RPMI7951 (cell line): Measurements from ENCODE around the gene RUNX2. TPM values are rescaled to one million over a fixed set of nuclear protein-coding genes. Genes with fewer than 3 reads are reported as not detected.

Experiments used
- DNase-seq: peaks from one replicate; pipeline ENCODE4 v3.0.0-alpha.2; 2012; ENCODE audit warnings: low read depth
- total RNA-seq: library from RNA; depleted of rRNA; stranded (reverse); fragments of >200 nt; shearing (Covaris generic); gene quantifications from 2 replicates; pipeline ENCODE4 v1.2.3, GENCODE V29; 2014; rRNA removed

RUNX2 gene
- total RNA-seq, 1 experiment from 2014 or later: 18.9 TPM

DNA sequence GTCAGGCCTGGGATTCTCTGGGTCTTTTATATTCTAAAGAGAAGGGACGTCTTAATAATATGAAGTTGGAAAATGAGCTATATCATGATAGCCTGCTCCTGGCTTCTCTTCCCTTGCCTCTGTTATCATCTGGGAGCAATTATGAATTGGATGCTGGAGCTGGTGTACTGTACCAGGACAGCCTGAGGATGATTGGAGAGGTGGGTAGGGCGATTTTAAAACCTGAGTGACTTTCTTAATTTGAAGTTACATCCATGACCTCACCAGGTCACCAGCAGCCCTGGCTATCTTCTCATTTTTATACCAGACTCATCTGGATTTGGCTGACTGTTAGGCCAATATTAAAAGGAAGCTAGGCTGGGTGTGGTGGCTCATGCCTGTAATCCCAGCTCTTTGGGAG is 369.9 kb downstream of the RUNX2 start:
- peak; percentile 97 for DNase-seq

DNA sequence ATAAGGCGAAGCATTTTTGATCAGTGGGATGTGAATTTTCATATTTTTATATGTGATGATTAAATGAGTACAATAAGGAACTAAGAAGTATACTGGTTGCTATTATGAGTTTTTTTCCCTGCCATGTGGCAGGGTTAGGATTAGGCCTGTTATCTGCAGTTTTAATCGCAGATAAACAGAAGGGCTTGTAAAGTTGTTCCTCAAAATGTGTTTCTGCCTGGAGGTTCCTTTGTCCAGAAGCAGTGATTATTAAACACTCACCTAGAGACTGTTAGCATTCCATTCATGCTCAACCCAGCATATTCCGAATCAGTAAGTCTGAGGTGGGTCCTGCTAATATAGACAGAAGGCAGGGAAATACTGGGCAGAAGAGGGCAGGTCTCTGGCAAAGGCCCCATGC is 371.5 kb downstream of the RUNX2 start:
- no peak for DNase-seq

DNA sequence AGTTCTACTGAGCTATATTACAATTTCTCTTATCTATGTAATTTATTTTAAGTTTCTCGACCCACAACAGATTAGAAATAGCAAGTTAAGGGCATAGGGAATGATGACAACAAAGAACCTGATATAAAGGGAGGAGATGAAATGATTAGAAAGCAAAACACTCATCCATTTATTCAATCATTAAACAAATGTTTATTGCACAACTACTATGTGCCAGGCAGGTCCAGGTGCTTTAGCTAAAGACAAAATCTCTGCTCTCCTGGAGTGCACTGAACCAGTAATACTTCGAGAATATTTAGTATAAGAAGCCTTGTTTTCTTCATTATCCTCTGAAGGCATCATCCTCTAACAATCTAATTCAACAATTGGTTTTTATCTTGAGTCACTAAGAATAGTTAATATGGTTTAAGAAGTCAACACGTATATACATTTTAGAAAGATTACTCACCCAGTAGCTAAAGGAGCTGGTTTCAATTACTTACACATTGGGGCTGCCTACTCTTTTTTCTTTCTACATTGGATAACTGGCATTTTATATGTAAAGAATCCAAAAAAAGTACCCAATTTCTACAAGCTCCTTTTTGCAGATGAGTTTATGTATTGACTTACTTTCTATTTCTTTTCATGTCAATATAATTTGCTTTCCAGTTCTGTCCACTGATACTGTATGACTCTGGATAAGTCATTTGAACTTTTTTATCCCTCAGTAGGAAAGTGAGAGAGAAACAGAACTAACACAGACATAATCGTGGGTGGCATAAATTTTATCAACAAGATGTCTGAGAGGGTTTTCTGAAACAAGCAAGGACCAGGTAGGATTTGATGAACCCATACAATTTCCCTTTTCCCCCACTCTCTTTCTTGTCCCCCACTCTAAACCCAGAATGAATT is 375.0 kb downstream of the RUNX2 start:
- peak; percentile 73 for DNase-seq

DNA sequence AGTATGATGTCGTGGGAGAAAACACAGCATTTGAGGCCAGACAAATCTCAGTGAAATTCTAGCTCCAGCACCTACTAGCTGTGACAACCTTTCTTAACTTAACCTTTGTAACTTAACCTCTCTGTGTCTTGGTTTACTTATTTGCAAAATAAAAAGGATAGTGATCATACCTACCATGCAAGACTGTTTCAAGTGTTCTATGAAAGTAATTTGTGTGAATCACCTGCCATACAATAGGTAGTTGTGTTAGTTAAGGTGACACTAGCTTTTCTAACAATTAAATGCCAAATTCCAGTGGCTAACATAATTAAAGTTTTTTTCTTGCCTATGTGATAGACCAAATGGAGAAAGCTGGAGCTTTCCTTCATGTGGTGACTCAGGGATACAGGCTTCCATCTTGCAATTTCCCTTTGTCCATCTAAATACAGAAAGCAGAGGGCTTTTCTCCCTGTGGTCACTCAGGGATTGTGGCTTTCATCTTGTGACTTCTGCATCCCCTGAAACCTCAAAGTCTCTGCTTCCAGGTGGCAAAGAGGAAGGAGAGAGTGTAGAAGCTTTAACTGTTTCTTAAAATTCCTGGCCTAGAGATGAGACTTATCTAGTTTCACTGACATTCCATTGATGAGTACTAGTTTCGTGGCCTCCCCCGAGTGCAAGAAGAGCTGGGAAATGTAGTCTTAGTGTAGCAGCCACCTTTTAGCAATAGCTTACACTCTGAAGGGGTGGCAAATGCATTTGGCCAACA is 376.1 kb downstream of the RUNX2 start:
- DNase-seq: peak; percentile 60

DNA sequence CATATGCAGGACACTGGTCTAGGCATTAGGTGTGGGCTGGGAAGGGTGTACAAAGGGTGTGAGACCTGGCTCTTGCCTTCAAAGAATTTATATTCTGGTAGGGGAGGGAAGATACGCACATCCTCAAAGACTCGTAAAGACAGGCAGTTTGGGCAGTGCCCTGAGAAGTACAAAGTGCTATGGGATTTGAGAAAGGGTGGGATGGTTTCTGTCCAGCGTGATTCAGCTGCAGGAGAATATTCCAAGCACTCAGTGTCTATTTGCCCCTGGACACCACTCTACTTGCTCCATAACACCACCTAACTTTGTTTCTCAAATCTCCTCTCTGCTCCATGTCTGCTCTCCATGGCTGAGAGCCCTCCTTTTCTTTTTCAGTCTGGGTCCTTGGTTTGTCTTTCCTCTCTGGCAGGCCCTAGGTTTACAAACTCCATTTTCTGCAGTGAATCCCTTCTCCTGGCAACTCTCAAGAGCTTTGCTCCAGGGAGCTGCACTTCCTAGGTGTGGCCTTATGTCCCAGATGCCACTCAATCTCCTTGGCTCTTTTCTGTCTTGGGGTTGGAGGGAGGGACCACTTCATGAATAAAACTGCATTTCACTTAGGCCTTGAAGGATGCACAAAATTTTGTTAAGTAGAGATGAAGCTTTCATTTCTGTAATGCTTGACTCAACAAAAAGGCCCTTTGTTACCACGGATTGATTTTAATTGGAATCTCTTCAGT is 377.2 kb downstream of the RUNX2 start:
- no peak for DNase-seq

DNA sequence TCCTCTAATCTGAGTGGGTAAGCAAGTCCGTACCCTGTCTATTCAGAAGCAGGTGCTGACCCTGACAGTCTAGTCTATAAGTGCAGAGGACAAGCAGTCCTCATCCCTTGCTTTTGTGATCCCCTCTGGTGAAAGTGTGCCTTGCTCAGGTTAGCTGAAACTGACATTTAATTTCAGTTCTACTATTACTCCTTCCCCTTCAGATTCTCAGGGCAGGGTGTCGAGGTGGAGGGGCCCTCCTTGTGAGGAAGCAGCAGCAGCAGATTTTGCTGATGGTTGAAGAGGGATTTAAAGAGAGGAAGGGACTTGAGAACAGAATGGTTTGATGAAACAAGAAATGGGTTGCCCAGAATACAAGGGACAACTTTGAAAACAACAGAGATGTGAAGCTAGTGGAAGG is 378.2 kb downstream of the RUNX2 start:
- no peak for DNase-seq

DNA sequence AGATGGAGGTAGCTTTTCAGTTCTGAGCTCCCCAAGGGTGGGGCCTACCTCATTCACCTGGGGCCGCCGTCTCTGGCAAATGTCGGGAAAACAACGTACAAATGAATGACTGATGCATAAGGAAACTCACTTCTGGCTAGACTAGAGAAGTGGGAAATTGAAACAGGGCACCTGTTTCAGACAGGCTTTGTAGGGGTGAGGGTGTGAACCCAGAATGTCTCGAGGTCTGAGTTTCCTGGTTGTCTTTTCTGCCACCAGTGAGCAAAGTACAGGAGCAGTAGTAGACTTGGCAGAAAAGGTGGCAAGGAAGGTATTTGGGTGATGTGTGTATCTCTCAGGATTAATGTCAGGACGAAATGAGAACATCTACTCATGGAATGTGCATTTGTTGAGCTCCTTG is 379.0 kb downstream of the RUNX2 start:
- no peak for DNase-seq

DNA sequence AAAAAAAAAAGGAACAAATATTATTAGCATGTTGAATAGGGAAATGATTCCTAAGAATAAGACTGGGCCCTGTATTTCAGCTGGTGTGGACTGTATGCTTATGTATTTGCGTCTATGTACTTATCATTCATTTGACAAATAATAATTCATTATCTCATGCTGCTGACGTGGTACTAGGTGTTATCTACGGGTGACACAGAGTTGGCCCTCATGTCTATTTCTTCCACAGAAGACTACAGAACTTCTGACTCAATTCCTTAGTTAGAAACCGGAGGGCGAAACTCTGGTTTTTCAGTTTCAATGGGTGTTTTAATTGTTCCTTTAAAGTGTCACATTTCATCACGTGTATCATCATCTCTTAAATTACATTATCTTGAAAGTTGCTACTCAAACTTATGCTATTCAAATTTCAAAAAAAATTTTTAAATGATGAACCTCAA is 381.7 kb downstream of the RUNX2 start:
- DNase-seq: no peak

DNA sequence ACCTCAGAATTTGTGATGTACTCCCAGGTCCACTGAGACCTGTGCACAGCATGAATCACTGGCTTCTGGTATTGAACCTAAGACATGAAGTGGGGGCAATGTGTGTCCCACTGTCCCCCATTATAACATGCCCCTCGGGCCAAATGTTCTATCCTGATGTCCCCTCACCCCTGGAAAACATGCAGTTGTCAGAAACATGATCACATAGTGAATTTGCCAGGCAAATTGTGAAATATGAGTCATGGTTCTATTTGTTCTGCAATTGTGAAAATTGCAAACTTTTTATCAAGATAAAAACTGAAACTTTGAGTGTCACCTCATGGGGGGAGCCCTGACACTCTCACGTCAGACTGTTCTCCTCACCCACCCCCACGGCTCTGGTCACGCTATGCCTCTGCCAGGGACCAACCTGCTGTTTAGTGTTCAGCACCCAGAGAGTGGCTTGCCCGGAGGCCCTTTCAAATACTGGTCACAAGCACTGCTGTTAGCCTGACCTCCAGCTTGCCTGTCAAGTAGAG is 382.2 kb downstream of the RUNX2 start:
- peak; percentile 94 for DNase-seq

DNA sequence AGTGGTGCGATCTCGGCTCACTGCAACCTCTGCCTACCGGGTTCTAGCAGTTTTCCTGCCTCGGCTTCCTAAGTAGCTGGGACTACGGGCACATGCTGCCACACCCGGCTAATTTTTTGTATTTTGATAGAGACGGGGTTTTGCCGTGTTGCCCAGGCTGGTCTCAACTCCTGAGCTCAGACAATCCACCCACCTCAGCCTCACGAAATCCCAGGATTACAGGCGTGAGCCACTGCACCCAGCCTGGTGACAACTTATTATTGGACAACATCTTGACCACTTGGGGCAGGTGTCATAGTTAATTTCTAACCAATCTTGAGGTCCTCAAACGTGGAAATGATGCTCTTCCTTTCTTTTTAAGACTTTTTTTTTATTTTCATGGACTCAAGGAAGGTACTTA is 383.9 kb downstream of the RUNX2 start:
- DNase-seq: no peak

DNA sequence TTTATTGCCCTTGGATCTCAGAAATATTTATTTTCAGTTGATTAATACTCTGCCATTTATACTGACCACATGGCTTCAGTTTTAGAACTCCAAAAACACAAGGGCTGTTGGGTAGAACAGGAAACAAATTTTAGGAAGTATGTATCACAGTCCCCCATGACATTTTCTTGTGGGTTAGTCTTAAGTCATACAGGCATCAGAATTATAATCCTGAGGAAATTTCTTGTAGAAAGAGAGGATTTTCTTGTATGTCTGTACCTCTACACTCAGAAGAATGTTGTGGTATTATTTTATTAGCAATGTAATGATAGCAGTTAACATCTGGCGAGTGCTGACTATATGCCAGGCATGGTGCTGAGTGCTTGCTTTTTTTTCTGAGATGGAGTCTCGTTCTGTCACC is 384.7 kb downstream of the RUNX2 start:
- peak; percentile 26 for DNase-seq

Other genes starting within 250 kb of the RUNX2 start
- 7.7 and 9.7 TPM in 2 replicates for gene SUPT3H, start 49.6 kb downstream of the RUNX2 start, total RNA-seq